Endothelial cell of umbilical vein (primary cell): ENCODE measurements around the gene SAMD4A. TPM values are rescaled to one million over a fixed set of nuclear protein-coding genes. Genes with fewer than 3 reads are reported as not detected.

Experiments used
- BruUV-seq: library from RNA; stranded (reverse); fragments of 400-500 nt; replicated peaks from 2 replicates; lab custom pipeline; 2021; lab: Mats Ljungman, UMichigan
- CTCF ChIA-PET: fragments of 300-600, 350-600 bp; sonication (Branson Sonifier 250); formaldehyde crosslinking; loops from one replicate; lab custom pipeline; 2021; ENCODE audit warnings: antibody characterized with exemption, inconsistent platforms; lab: Charles Lee
- POLR2A ChIA-PET: fragments of 300-600, 350-600 bp; sonication (Branson Sonifier 250); formaldehyde crosslinking; loops from one replicate; lab custom pipeline; 2021; ENCODE audit warnings: antibody characterized with exemption, inconsistent platforms; lab: Charles Lee
- DNase-seq: peaks from one replicate; pipeline ENCODE4 v3.0.0-alpha.2; 2011; ENCODE audit warnings: low read depth, low spot score
- FAIRE-seq: peaks from 2 replicates; lab custom pipeline; 2011; peaks lifted over from hg19 to GRCh38; lab: Jason Lieb, UNC
- H2AFZ ChIP-seq: 2 replicates; pipeline ENCODE4 v1.6.0; 2012; ENCODE audit warnings: low read depth, low read length, control low read depth, inconsistent platforms
- H3K27ac ChIP-seq: 2 replicates; pipeline ENCODE4 v1.5.1; 2011; ENCODE audit warnings: low read depth, mild to moderate bottlenecking, control low read depth, low read length, moderate library complexity; ENCODE audit not compliant: insufficient read depth
- H3K27me3 ChIP-seq, 2 experiments: 2 replicates each; pipeline versions ENCODE4 v1.6.0 to v1.6.1; 2011; ENCODE audit warnings: low read length in 2 of 2, mixed read lengths in 1 of 2; ENCODE audit not compliant: control insufficient read depth in 2 of 2, insufficient read depth in 2 of 2
- H3K36me3 ChIP-seq, 2 experiments: 2 replicates in 1 of 2; 3 replicates in 1 of 2; pipeline ENCODE4 v1.5.1; 2011; ENCODE audit warnings: low read length in 2 of 2, mild to moderate bottlenecking in 1 of 2, moderate library complexity in 1 of 2; ENCODE audit not compliant: control insufficient read depth in 2 of 2, insufficient read depth in 2 of 2; ENCODE audit errors: extremely low read depth in 1 of 2
- H3K4me1 ChIP-seq: 3 replicates; pipeline ENCODE4 v1.5.1; 2011; ENCODE audit warnings: mild to moderate bottlenecking, low read length; ENCODE audit not compliant: control insufficient read depth, insufficient read depth; ENCODE audit errors: extremely low read depth
- H3K4me2 ChIP-seq: 2 replicates; pipeline ENCODE4 v1.6.1; 2011; ENCODE audit warnings: low read length, control low read depth, mixed read lengths; ENCODE audit not compliant: insufficient read depth
- H3K4me3 ChIP-seq, 3 experiments: fragments of 200-600 bp in 1 of 3; sonication (generic), shearing (Covaris generic) in 1 of 3; replicated peaks in 1 of 3; 2 replicates each; pipeline ENCODE4 v1.5.1; 2011 to 2016; ENCODE audit warnings: control low read depth in 3 of 3, low read length in 3 of 3, mild to moderate bottlenecking in 2 of 3, inconsistent platforms in 1 of 3, low read depth in 1 of 3, moderate library complexity in 1 of 3; ENCODE audit not compliant: insufficient read depth in 1 of 3
- H3K79me2 ChIP-seq: 2 replicates; pipeline ENCODE4 v1.6.0; 2012; ENCODE audit warnings: low read length, inconsistent platforms; ENCODE audit not compliant: control insufficient read depth, insufficient read depth
- H3K9ac ChIP-seq: replicated peaks from 2 replicates; pipeline ENCODE3; 2011; ENCODE audit warnings: low read length, control low read depth; ENCODE audit not compliant: insufficient read depth; ENCODE audit errors: extremely low read depth
- H3K9me1 ChIP-seq: replicated peaks from 3 replicates; pipeline ENCODE4 v1.6.0; 2011; ENCODE audit warnings: mild to moderate bottlenecking, low read length; ENCODE audit not compliant: control insufficient read depth, insufficient read depth; ENCODE audit errors: extremely low read depth
- H3K9me3 ChIP-seq: replicated peaks from 2 replicates; pipeline ENCODE4 v1.5.1; 2012; ENCODE audit warnings: low read length, inconsistent platforms; ENCODE audit not compliant: control insufficient read depth, insufficient read depth
- H4K20me1 ChIP-seq: replicated peaks from 2 replicates; pipeline ENCODE3; 2011; ENCODE audit warnings: mild to moderate bottlenecking, low read length; ENCODE audit not compliant: control insufficient read depth, insufficient read depth; ENCODE audit errors: extremely low read depth
- CTCF ChIP-seq, 2 donors: IDR thresholded peaks; 1 replicate in 1 of 2; 2 replicates in 1 of 2; pipeline ENCODE4 v1.5.1; 2011; ENCODE audit warnings: low read length in 2 of 2, mild to moderate bottlenecking in 2 of 2, moderate library complexity in 2 of 2, control low read depth in 1 of 2, inconsistent platforms in 1 of 2, low read depth in 1 of 2; ENCODE audit not compliant: insufficient read depth in 1 of 2; ENCODE audit errors: extremely low read depth in 1 of 2
- EZH2 ChIP-seq: IDR thresholded peaks from 2 replicates; pipeline ENCODE4 v1.6.1; 2012; ENCODE audit warnings: borderline replicate concordance, low read depth, mild to moderate bottlenecking, moderate library complexity, low read length, inconsistent platforms; ENCODE audit not compliant: severe bottlenecking
- GATA2 ChIP-seq: IDR thresholded peaks from 2 replicates; pipeline ENCODE4 v1.7.0; 2011; ENCODE audit warnings: low read depth, mild to moderate bottlenecking, moderate library complexity, mixed read lengths, low read length; ENCODE audit not compliant: insufficient read length, insufficient read depth
- JUN ChIP-seq: IDR thresholded peaks from 2 replicates; pipeline ENCODE4 v1.6.1; 2011; ENCODE audit warnings: borderline replicate concordance, low read depth; ENCODE audit not compliant: insufficient read length, insufficient read depth
- MYC ChIP-seq: IDR thresholded peaks from one replicate; pipeline ENCODE4 v1.6.1; 2011; ENCODE audit warnings: mild to moderate bottlenecking, low read depth, low read length
- POLR2AphosphoS5 ChIP-seq: IDR thresholded peaks from 2 replicates; pipeline ENCODE4 v1.6.1; 2012; ENCODE audit warnings: low read depth, mild to moderate bottlenecking, control low read depth, low read length, moderate library complexity; ENCODE audit not compliant: insufficient read depth
- dilution Hi-C: fragments of 300-500 bp; cut with MboI; formaldehyde crosslinking; loops from one replicate; pipeline ENCODE4 v1.15.0; 2019; ENCODE audit warnings: low sequenced_read_pairs; ENCODE audit not compliant: extremely low pct_ligation_motif_present
- intact Hi-C: fragments of 100-400 bp; cut with micrococcal nuclease; formaldehyde crosslinking; loops from one replicate; pipeline ENCODE4 v1.10.0; 2022
- polyA plus RNA-seq, 4 experiments: library from polyadenylated mRNA; depleted of rRNA in 3 of 4; stranded (reverse) in 3 of 4; unstranded in 1 of 4; fragments of >200 nt; gene quantifications; 2 replicates each; pipeline versions ENCODE4 v1.2.1 to v1.2.3, GENCODE V29; 2011 to 2012; ENCODE audit warnings: missing spikeins in 1 of 4
- total RNA-seq: library from RNA; stranded (reverse); gene quantifications from 2 replicates; pipeline ENCODE4 v1.2.3, GENCODE V29; 2021
- TF ChIP-seq, protein P1 (sequence below): IDR thresholded peaks from 2 replicates; pipeline ENCODE4 v1.6.1; 2011; ENCODE audit not compliant: insufficient read depth, insufficient read length

SAMD4A gene
- total and polyA plus RNA-seq, 2 donors (not counting 3 experiments of a cell fraction or from before 2014, with no cell fraction given), result 37.7 to 95.3 TPM

DNA sequence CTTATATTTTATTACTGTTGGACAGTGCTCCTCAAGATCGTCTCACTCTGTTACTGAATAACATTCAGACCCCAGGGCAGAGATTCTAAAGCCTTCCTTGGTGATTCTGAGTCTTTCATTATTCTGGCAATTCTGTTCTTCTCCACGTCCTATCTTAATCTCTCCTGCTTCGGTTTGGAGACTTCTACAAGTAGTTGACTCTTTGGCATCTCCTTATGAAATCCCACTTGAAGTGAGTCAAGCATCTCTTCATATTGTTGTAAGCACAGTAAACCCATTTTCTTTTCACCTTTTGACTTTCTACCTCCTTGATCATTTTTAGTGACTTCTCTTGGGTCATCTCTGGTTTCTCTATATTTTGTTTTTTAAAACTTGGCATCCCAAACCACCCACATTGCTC is 132.8 kb downstream of the SAMD4A start:
- Histone ChIP-seq H3K4me2 (no peak overlapping the region), H3K36me3 (peaks cover 0 to 10% of the 10 kb centered on the region in 2 experiments), H3K9me1 (no peaks in the 10 kb centered on the region), H2AFZ (no peak overlapping the region), H3K79me2 (peaks cover 28% of the 10 kb centered on the region), H3K4me3 (no peak overlapping the region), H3K9me3 (no peaks in the 10 kb centered on the region), H4K20me1 (peaks cover 3% of the 10 kb centered on the region), H3K4me1 (peaks cover 15% of the 10 kb centered on the region), H3K27ac (no peak overlapping the region), H3K9ac (no peak overlapping the region), H3K27me3 (no peaks in the 10 kb centered on the region)
- DNase-seq, result no peak
- intact Hi-C loops, result no loop called here
- no TSS peak for BruUV-seq
- FAIRE-seq, result no peak
- ChIA-PET POLR2A (no interaction called here), CTCF (interaction anchor here (0.9 to 3.3 kb wide), 6 partner anchors 9 to 136 kb away, joined by 3 to 18 read pairs (median 7); partner anchors contain the start of gene SAMD4A)
- dilution Hi-C loops, result no loop called here
- TF ChIP-seq, protein P1, sequence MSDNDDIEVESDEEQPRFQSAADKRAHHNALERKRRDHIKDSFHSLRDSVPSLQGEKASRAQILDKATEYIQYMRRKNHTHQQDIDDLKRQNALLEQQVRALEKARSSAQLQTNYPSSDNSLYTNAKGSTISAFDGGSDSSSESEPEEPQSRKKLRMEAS, result no peak
- TF ChIP-seq JUN (no peak), POLR2AphosphoS5 (no peak), MYC (no peak), GATA2 (no peak), EZH2 (no peak), CTCF (IDR thresholded peaks at IDR 0.05; ENCODE audit: extremely low read depth in 1 of 2, insufficient read depth in 1 of 2, low read depth in 1 of 2, low read length in 2 of 2) (no peak)
